Hippocampal formation (tissue), 2 donors: ENCODE results near the gene CLMP.
A peak's percentile ranks its signal among the peaks of the same experiment; 100 is the strongest.
"Not testable (repeated sequence)": the region's sequence is repeated elsewhere in the genome, so short reads cannot be mapped to it uniquely, and the experiment has no call there.

Experiments used
- DNase-seq, 2 donors: peaks; one replicate each; lab custom pipeline; 2025; lab: John Stamatoyannopoulos, UW

Gene CLMP

GRCh38 chr11:123083623-123084029, 111.4 kb downstream of the CLMP start:
- DNase-seq = no peak

- no peak for DNase-seq
Measured at GRCh38 chr11:123082977-123083376, 112.1 kb downstream of the CLMP start.

- DNase-seq = no peak
Measured at GRCh38 chr11:123080015-123080414, 115.0 kb downstream of the CLMP start.

GRCh38 chr11:123076484-123076883, 118.6 kb downstream of the CLMP start:
- no peak for DNase-seq

- DNase-seq = no peak
Measured at GRCh38 chr11:123073343-123074057, 121.5 kb downstream of the CLMP start.

- no peak for DNase-seq
Measured at GRCh38 chr11:123072762-123073161, 122.3 kb downstream of the CLMP start.

GRCh38 chr11:123072332-123072761, 122.7 kb downstream of the CLMP start:
- DNase-seq = no peak

GRCh38 chr11:123069908-123070821, 124.9 kb downstream of the CLMP start:
- no peak for DNase-seq

- no peak for DNase-seq
Measured at GRCh38 chr11:123065621-123066020, 129.4 kb downstream of the CLMP start.

- DNase-seq = no peak
Measured at GRCh38 chr11:123063826-123064657, 131.0 kb downstream of the CLMP start.

GRCh38 chr11:123062892-123063825, 131.9 kb downstream of the CLMP start:
- DNase-seq = peak; percentile 52 to 66

GRCh38 chr11:123062158-123062891, 132.7 kb downstream of the CLMP start:
- DNase-seq = peak; percentile 99 to 100

GRCh38 chr11:123061403-123062157, 133.5 kb downstream of the CLMP start, which contains the start of gene HSPA8:
Gene HSPA8, minus strand, starts transcription at chr11:123062136. Its CDS starts 812 bp downstream, at chr11:123061324.
- DNase-seq = peak in 1 of 2 donors; percentile 48

GRCh38 chr11:123060277-123061000, 134.6 kb downstream of the CLMP start:
- no peak for DNase-seq

- DNase-seq = not testable (repeated sequence)
Measured at GRCh38 chr11:123059041-123059920, 135.8 kb downstream of the CLMP start.

GRCh38 chr11:123057661-123058305, 137.3 kb downstream of the CLMP start:
- no peak for DNase-seq
